Astrocyte (in vitro differentiated cells and primary cell): ENCODE measurements around the gene GPR61. TPM values are rescaled to one million over a fixed set of nuclear protein-coding genes. Genes with fewer than 3 reads are reported as not detected.

Source experiments
- DNase-seq: peaks from one replicate; pipeline ENCODE4 v3.0.0-alpha.2; 2010; ENCODE audit warnings: low read depth
- FAIRE-seq: peaks from 2 replicates; lab custom pipeline; 2011; peaks lifted over from hg19 to GRCh38; lab: Jason Lieb, UNC
- H2AFZ ChIP-seq: 2 replicates; pipeline ENCODE4 v1.6.0; 2012; ENCODE audit warnings: low read depth, low read length, inconsistent platforms
- H3K27ac ChIP-seq: 2 replicates; pipeline ENCODE4 v1.5.1; 2011; ENCODE audit warnings: low read depth, low read length, inconsistent platforms
- H3K27me3 ChIP-seq: 2 replicates; pipeline ENCODE4 v1.6.0; 2011; ENCODE audit warnings: low read length, inconsistent platforms; ENCODE audit not compliant: insufficient read depth
- H3K36me3 ChIP-seq: 2 replicates; pipeline ENCODE4 v1.5.1; 2011; ENCODE audit warnings: low read length, inconsistent platforms; ENCODE audit not compliant: insufficient read depth
- H3K4me1 ChIP-seq: 2 replicates; pipeline ENCODE4 v1.5.1; 2011; ENCODE audit warnings: low read length, inconsistent platforms; ENCODE audit not compliant: insufficient read depth
- H3K4me2 ChIP-seq: 2 replicates; pipeline ENCODE4 v1.6.0; 2012; ENCODE audit warnings: low read length, inconsistent platforms
- H3K4me3 ChIP-seq: 2 replicates; pipeline ENCODE4 v1.5.1; 2011; ENCODE audit warnings: low read depth, mild to moderate bottlenecking, low read length, inconsistent platforms; ENCODE audit not compliant: insufficient read depth
- H3K79me2 ChIP-seq: 2 replicates; pipeline ENCODE4 v1.6.0; 2012; ENCODE audit warnings: mild to moderate bottlenecking, low read length, inconsistent platforms; ENCODE audit not compliant: insufficient read depth
- H3K9ac ChIP-seq: 2 replicates; pipeline ENCODE4 v1.6.0; 2012; ENCODE audit warnings: mild to moderate bottlenecking, low read length, inconsistent platforms
- H3K9me3 ChIP-seq: 2 replicates; pipeline ENCODE4 v1.5.1; 2012; ENCODE audit warnings: low read depth, mild to moderate bottlenecking, low read length, inconsistent platforms; ENCODE audit not compliant: insufficient read depth
- H4K20me1 ChIP-seq: 2 replicates; pipeline ENCODE4 v1.6.0; 2012; ENCODE audit warnings: low read length, inconsistent platforms; ENCODE audit not compliant: insufficient read depth
- H3K27ac Mint-ChIP-seq: one replicate; pipeline ENCODE4 v1.8.0; 2021; ENCODE audit warnings: mild to moderate bottlenecking, mixed read lengths; ENCODE audit not compliant: unreplicated experiment
- H3K27me3 Mint-ChIP-seq: one replicate; pipeline ENCODE4 v1.8.0; 2021; ENCODE audit warnings: low read depth, mixed read lengths; ENCODE audit not compliant: unreplicated experiment
- H3K36me3 Mint-ChIP-seq: one replicate; pipeline ENCODE4 v1.8.0; 2021; ENCODE audit warnings: low read depth, mixed read lengths; ENCODE audit not compliant: unreplicated experiment
- H3K4me1 Mint-ChIP-seq: one replicate; pipeline ENCODE4 v1.8.0; 2021; ENCODE audit warnings: low read depth, mixed read lengths; ENCODE audit not compliant: unreplicated experiment
- H3K4me3 Mint-ChIP-seq: one replicate; pipeline ENCODE4 v1.8.0; 2021; ENCODE audit warnings: mild to moderate bottlenecking, moderate library complexity, mixed read lengths; ENCODE audit not compliant: unreplicated experiment
- H3K9me3 Mint-ChIP-seq: one replicate; pipeline ENCODE4 v1.8.0; 2021; ENCODE audit warnings: mild to moderate bottlenecking, mixed read lengths; ENCODE audit not compliant: unreplicated experiment
- EZH2 ChIP-seq: IDR thresholded peaks from 2 replicates; pipeline ENCODE4 v1.6.1; 2012; ENCODE audit warnings: mild to moderate bottlenecking, low read length, inconsistent platforms; ENCODE audit not compliant: insufficient read depth
- total RNA-seq: library from RNA; stranded (reverse); gene quantifications from 2 replicates; pipeline ENCODE4 v1.2.1, GENCODE V29; 2021
- TF ChIP-seq, protein P1 (sequence below): IDR thresholded peaks from 2 replicates; pipeline ENCODE4 v1.5.1; 2011; ENCODE audit warnings: low read depth, mild to moderate bottlenecking, inconsistent platforms, low read length, moderate library complexity; ENCODE audit not compliant: insufficient read depth

GPR61 gene
- total RNA-seq, 1 donor from 2014 or later, result not detected

DNA sequence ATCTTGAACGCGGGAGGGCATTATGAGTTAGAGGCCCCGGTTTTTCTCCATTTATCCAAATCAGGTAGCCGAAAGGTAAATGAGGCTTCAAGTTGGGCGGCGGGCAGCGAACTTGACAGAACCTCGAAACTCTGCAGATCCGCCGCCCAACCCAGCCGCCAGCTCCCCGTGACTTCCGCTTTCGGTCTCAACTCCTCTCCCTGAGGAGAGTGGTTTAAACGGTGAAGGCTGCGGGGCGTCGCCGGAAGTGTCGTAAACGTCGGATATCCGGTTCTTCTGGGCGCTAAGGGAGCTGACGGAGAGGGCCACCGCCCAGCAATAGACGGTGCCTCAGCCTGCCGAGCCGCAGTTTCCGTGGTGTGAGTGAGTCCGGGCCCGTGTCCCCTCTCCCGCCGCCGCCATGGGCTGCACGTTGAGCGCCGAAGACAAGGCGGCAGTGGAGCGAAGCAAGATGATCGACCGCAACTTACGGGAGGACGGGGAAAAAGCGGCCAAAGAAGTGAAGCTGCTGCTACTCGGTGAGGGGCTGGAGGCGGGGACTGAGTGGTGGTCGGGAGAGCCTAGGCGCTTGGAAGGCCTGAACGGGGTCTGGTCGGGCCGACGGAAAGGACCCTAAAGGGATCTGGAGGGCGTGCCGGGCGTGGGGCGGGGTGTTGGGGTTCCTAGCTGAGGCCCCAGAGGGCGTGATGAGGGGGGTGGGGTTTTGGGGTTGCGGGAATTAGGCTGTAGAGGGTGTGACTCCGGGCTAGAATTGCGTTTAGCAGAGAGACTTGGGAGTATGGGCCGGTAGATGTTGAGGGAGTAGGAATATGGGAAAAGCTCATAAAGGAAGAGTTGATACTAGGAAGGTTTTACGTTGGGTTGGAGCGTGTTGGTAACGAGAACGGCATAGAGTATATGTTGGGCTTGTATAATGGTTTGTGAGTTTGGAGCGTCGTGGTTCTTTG is 8.9 kb downstream of the GPR61 start, which contains the start of gene GNAI3:
Gene GNAI3, plus strand, starts transcription at position 295 of the 947 bp plus-strand sequence. Its CDS starts 106 bp downstream, at position 401.
- TF ChIP-seq, protein P1, sequence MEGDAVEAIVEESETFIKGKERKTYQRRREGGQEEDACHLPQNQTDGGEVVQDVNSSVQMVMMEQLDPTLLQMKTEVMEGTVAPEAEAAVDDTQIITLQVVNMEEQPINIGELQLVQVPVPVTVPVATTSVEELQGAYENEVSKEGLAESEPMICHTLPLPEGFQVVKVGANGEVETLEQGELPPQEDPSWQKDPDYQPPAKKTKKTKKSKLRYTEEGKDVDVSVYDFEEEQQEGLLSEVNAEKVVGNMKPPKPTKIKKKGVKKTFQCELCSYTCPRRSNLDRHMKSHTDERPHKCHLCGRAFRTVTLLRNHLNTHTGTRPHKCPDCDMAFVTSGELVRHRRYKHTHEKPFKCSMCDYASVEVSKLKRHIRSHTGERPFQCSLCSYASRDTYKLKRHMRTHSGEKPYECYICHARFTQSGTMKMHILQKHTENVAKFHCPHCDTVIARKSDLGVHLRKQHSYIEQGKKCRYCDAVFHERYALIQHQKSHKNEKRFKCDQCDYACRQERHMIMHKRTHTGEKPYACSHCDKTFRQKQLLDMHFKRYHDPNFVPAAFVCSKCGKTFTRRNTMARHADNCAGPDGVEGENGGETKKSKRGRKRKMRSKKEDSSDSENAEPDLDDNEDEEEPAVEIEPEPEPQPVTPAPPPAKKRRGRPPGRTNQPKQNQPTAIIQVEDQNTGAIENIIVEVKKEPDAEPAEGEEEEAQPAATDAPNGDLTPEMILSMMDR, result no peak
- no peak for TF ChIP-seq EZH2
- Mint-ChIP-seq H3K27ac (peak within 1 kb of the TSS; percentile 96), H3K36me3 (no peaks in the 10 kb centered on the region), H3K27me3 (no peaks in the 10 kb centered on the region), H3K9me3 (no peaks in the 10 kb centered on the region), H3K4me1 (peaks cover 6% of the 10 kb centered on the region), H3K4me3 (peak within 1 kb of the TSS; percentile 100)
- FAIRE-seq (no peak), DNase-seq (peak; percentile 94)
- Histone ChIP-seq H2AFZ (peak within 1 kb of the TSS; percentile 92), H3K4me3 (peak within 1 kb of the TSS; percentile 89), H3K79me2 (peaks cover 66% of the 10 kb centered on the region), H3K4me2 (peak within 1 kb of the TSS; percentile 91), H3K36me3 (no peaks in the 10 kb centered on the region), H3K9ac (peak within 1 kb of the TSS; percentile 95), H3K4me1 (peaks cover 13% of the 10 kb centered on the region), H3K27ac (peak within 1 kb of the TSS; percentile 88), H3K9me3 (no peaks in the 10 kb centered on the region), H3K27me3 (no peaks in the 10 kb centered on the region), H4K20me1 (peaks cover 47% of the 10 kb centered on the region)

DNA sequence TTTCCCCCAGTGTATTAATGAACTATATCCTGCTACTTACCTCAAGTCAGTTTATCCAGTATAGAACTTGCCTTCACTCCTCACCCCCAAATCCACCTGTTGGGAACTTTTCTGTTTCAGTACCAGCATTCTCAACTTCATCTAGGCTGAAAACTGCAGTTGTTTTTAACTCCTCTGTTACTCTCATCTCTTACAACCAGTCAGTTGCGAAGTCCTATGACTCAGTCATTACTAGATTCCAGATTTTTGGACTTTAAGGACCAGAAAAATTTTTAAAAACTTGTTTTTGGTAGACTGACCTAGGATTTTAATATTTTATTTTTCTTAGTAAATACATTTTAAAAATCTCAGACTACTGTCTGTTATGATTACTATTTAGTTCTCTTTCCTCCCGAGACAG is 16.9 kb downstream of the GPR61 start:
- Mint-ChIP-seq H3K9me3 (no peaks in the 10 kb centered on the region), H3K36me3 (peaks cover 2% of the 10 kb centered on the region), H3K27me3 (no peaks in the 10 kb centered on the region), H3K4me3 (no peak overlapping the region), H3K27ac (no peak overlapping the region), H3K4me1 (peaks cover 12% of the 10 kb centered on the region)
- no peak overlapping the region for H3K27ac ChIP-seq
- H3K79me2 ChIP-seq, result peaks cover 100% of the 10 kb centered on the region
- DNase-seq (no peak), FAIRE-seq (no peak)
- no peaks in the 10 kb centered on the region for H3K9me3 ChIP-seq
- no peak overlapping the region for H3K4me2 ChIP-seq
- H4K20me1 ChIP-seq, result peaks cover 99% of the 10 kb centered on the region
- no peak for TF ChIP-seq EZH2
- TF ChIP-seq, protein P1, result no peak
- H3K27me3 ChIP-seq, result no peaks in the 10 kb centered on the region
- H3K4me3 ChIP-seq, result no peak overlapping the region
- H3K36me3 ChIP-seq, result no peaks in the 10 kb centered on the region
- no peak overlapping the region for H3K9ac ChIP-seq
- H2AFZ ChIP-seq, result no peak overlapping the region
- no peaks in the 10 kb centered on the region for H3K4me1 ChIP-seq
